Measurements from ENCODE around the gene LMNA. TPM values are rescaled to one million over a fixed set of nuclear protein-coding genes. Genes with fewer than 3 reads are reported as not detected.
"Not testable (repeated sequence)": the region's sequence is repeated elsewhere in the genome, so short reads cannot be mapped to it uniquely, and the experiment has no call there.

LMNA gene
- total RNA-seq, 4 donors from 2014 or later = 574 to 977 (median 714) TPM

GRCh38 chr1:156180471-156180870 is 66.0 kb downstream of the LMNA start:
- TF ChIP-seq POLR2A (IDR thresholded peaks at IDR 0.05) = no peak
- TF ChIP-seq, protein P1, sequence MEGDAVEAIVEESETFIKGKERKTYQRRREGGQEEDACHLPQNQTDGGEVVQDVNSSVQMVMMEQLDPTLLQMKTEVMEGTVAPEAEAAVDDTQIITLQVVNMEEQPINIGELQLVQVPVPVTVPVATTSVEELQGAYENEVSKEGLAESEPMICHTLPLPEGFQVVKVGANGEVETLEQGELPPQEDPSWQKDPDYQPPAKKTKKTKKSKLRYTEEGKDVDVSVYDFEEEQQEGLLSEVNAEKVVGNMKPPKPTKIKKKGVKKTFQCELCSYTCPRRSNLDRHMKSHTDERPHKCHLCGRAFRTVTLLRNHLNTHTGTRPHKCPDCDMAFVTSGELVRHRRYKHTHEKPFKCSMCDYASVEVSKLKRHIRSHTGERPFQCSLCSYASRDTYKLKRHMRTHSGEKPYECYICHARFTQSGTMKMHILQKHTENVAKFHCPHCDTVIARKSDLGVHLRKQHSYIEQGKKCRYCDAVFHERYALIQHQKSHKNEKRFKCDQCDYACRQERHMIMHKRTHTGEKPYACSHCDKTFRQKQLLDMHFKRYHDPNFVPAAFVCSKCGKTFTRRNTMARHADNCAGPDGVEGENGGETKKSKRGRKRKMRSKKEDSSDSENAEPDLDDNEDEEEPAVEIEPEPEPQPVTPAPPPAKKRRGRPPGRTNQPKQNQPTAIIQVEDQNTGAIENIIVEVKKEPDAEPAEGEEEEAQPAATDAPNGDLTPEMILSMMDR (IDR thresholded peaks at IDR 0.05) = no peak
- no peak for TF ChIP-seq POLR2AphosphoS5 (IDR thresholded peaks at IDR 0.05)
- TF ChIP-seq EP300 (IDR thresholded peaks at IDR 0.05) = no peak
- DNase-seq (ENCODE audit: low spot score in 2 of 2) = no peak
- Histone ChIP-seq H3K9me3 (no peaks in the 10 kb centered on the region), H3K27ac (no peak overlapping the region), H3K4me1 (no peaks in the 10 kb centered on the region), H3K27me3 (no peaks in the 10 kb centered on the region), H3K4me3 (no peak overlapping the region), H3K36me3 (peaks cover 24% of the 10 kb centered on the region)
- 95% methylated on average over 3 of the region's 3 CpGs for WGBS

DNA sequence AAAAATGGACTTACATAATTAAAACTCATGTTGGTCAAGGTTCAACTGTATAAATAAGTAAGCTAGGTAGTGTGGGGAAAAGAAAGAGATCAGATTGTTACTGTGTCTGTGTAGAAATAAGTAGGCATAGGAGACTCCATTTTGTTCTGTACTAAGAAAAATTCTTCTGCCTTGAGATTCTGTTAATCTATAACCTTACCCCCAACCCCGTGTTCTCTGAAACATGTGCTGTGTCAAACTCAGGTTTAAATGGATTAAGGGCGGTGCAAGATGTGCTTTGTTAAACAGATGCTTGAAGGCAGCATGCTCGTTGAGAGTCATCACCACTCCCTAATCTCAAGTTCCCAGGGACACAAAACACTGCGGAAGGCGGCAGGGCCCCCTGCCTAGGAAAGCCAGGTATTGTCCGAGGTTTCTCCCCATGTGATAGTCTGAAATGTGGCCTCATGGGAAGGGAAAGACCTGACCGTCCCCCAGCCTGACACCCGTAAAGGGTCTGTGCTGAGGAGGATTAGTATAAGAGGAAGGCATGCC is 66.9 kb downstream of the LMNA start:
- DNase-seq (ENCODE audit: low spot score in 2 of 2); H3K4me1 ChIP-seq; H3K9me3 ChIP-seq; H3K4me3 ChIP-seq; H3K27ac ChIP-seq; H3K27me3 ChIP-seq: not testable (repeated sequence)
- WGBS = 57% methylated on average over 8 of the region's 8 CpGs
- H3K36me3 ChIP-seq = peaks cover 20% of the 10 kb centered on the region

GRCh38 chr1:156182010-156182779 is 67.7 kb downstream of the LMNA start:
- H3K27me3 ChIP-seq; H3K4me3 ChIP-seq; H3K9me3 ChIP-seq; DNase-seq (ENCODE audit: low spot score in 2 of 2); H3K27ac ChIP-seq; H3K4me1 ChIP-seq: not testable (repeated sequence)
- peaks cover 13% of the 10 kb centered on the region for H3K36me3 ChIP-seq
- WGBS = 82% methylated on average over 12 of the region's 12 CpGs

- 94% methylated on average over 2 of the region's 2 CpGs for WGBS
- DNase-seq (ENCODE audit: low spot score in 2 of 2); H3K27ac ChIP-seq; H3K9me3 ChIP-seq; H3K27me3 ChIP-seq; H3K4me3 ChIP-seq; H3K4me1 ChIP-seq; H3K36me3 ChIP-seq: not testable (repeated sequence)
These were observed 72.1 kb downstream of the LMNA start for GRCh38 chr1:156186347-156187177.

Other genes with a start within 250 kb of the LMNA start
- 10 to 100 TPM; 18.1 to 30.8 (median 23.8) TPM for gene RIT1, start 203.4 kb upstream of the LMNA start, total RNA-seq
- gene KHDC4, start 180.3 kb upstream of the LMNA start, total RNA-seq = 100 to 1,000 TPM in 1 of 4 donors, 10 to 100 TPM in 3; 33.6 to 116 (median 50.3) TPM
- gene RXFP4, start 173.1 kb upstream of the LMNA start, total RNA-seq = not detected
- 10 to 100 TPM; 13.7 to 42.1 (median 20.6) TPM for gene ARHGEF2, start 136.2 kb upstream of the LMNA start, total RNA-seq
- gene SSR2, start 93.8 kb upstream of the LMNA start, total RNA-seq = 100 to 1,000 TPM; 160 to 278 (median 240) TPM
- 10 to 100 TPM; 32.7 to 42.7 (median 39.8) TPM for gene UBQLN4, start 60.9 kb upstream of the LMNA start, total RNA-seq
- 10 to 100 TPM; 27.3 to 66.6 (median 57.7) TPM for gene LAMTOR2, start 59.9 kb upstream of the LMNA start, total RNA-seq
- gene RAB25, start 53.6 kb upstream of the LMNA start, total RNA-seq = 100 to 1,000 TPM; 150 to 284 (median 205) TPM
- 1 to 10 TPM in 2 of 4 donors, under 1 TPM in 2; 0.42 to 2.7 (median 1.0) TPM for gene MEX3A, start 32.2 kb upstream of the LMNA start, total RNA-seq
- gene SEMA4A, start 38.9 kb downstream of the LMNA start, total RNA-seq = 10 to 100 TPM; 43.8 to 61.2 (median 50.2) TPM
- 10 to 100 TPM; 15.1 to 20.4 (median 17.2) TPM for gene SLC25A44, start 79.4 kb downstream of the LMNA start, total RNA-seq
- gene PMF1, start 98.3 kb downstream of the LMNA start, total RNA-seq = 10 to 100 TPM; 42.7 to 74.3 (median 70.1) TPM
- gene BGLAP, start 127.5 kb downstream of the LMNA start, total RNA-seq = 1 to 10 TPM in 2 of 4 donors, not detected in 2; 1.2 to 4.4 TPM
- 10 to 100 TPM in 1 of 4 donors, 1 to 10 TPM in 3; 4.5 to 18.5 (median 7.2) TPM for gene PAQR6, start 133.3 kb downstream of the LMNA start, total RNA-seq
- 100 to 1,000 TPM in 1 of 4 donors, 10 to 100 TPM in 3; 68.0 to 170 (median 76.6) TPM for gene SMG5, start 168.1 kb downstream of the LMNA start, total RNA-seq
- gene TMEM79, start 169.6 kb downstream of the LMNA start, total RNA-seq = 100 to 1,000 TPM in 2 of 4 donors, 10 to 100 TPM in 2; 81.0 to 120 (median 97.5) TPM
- gene GLMP, start 181.0 kb downstream of the LMNA start, total RNA-seq = 10 to 100 TPM; 35.5 to 78.1 (median 42.8) TPM
- not detected for gene VHLL, start 184.6 kb downstream of the LMNA start, total RNA-seq
- gene CCT3, start 223.6 kb downstream of the LMNA start, total RNA-seq = 100 to 1,000 TPM in 3 of 4 donors, 10 to 100 TPM in 1; 91.4 to 198 (median 149) TPM
- gene TSACC, start 223.8 kb downstream of the LMNA start, total RNA-seq = not detected